HEK293 (cell line): Measurements from ENCODE around the gene TOMM70.
A peak's percentile ranks its signal among the peaks of the same experiment; 100 is the strongest.

Source experiments
- CTCF ChIA-PET: fragments of 350-600 bp; formaldehyde crosslinking; extraction: SDS; loops from one replicate; lab custom pipeline; 2021; ENCODE audit warnings: antibody characterized with exemption; lab: Yijun Ruan, JAX
- POLR2A ChIA-PET: fragments of 300-600 bp; formaldehyde crosslinking; extraction: SDS; loops from one replicate; lab custom pipeline; 2020; ENCODE audit warnings: antibody characterized with exemption, inconsistent platforms; lab: Yijun Ruan, JAX
- H3K27ac ChIP-seq: fragments of 200-500 bp; sonication (Bioruptor generic); 2 replicates; pipeline ENCODE4 v1.5.1; 2014; ENCODE audit warnings: low read depth, low read length, control low read depth, inconsistent platforms; ENCODE audit errors: extremely low read depth
- H3K36me3 ChIP-seq, 2 experiments: fragments of 200-500 bp in 1 of 2; sonication (Bioruptor generic) in 1 of 2; 1 replicate in 1 of 2; 2 replicates in 1 of 2; pipeline ENCODE4 v1.5.1; 2014 to 2017; ENCODE audit warnings: inconsistent platforms in 2 of 2, low read length in 2 of 2; ENCODE audit not compliant: control insufficient read depth in 2 of 2, insufficient read depth in 1 of 2
- H3K4me1 ChIP-seq: fragments of 200-500 bp; sonication (Bioruptor generic); 2 replicates; pipeline ENCODE4 v1.5.1; 2014; ENCODE audit warnings: mild to moderate bottlenecking, low read length, inconsistent platforms; ENCODE audit not compliant: control insufficient read depth, insufficient read depth
- H3K4me3 ChIP-seq: 2 replicates; pipeline ENCODE4 v1.5.1; 2011; ENCODE audit warnings: low read depth, mild to moderate bottlenecking, control low read depth, low read length, moderate library complexity
- H3K9me3 ChIP-seq: fragments of 200-500 bp; sonication (Bioruptor generic); 2 replicates; pipeline ENCODE4 v1.5.1; 2014; ENCODE audit warnings: low read depth, low read length, inconsistent platforms; ENCODE audit not compliant: control insufficient read depth, insufficient read depth
- GLI4 ChIP-seq: fragments of 450-650 bp; formaldehyde crosslinking; IDR thresholded peaks from 2 replicates; pipeline ENCODE4 v1.5.1; 2016; ENCODE audit warnings: missing biosample characterization, missing genetic modification characterization
- KLF8 ChIP-seq: fragments of 450-650 bp; formaldehyde crosslinking; IDR thresholded peaks from 2 replicates; pipeline ENCODE4 v1.5.1; 2016; ENCODE audit warnings: missing biosample characterization, missing genetic modification characterization
- KLF9 ChIP-seq: fragments of 450-650 bp; formaldehyde crosslinking; IDR thresholded peaks from 2 replicates; pipeline ENCODE4 v1.5.1; 2016; ENCODE audit warnings: missing biosample characterization, missing genetic modification characterization, low read depth
- MYNN ChIP-seq: fragments of 450-650 bp; formaldehyde crosslinking; IDR thresholded peaks from 2 replicates; pipeline ENCODE4 v1.5.1; 2016; ENCODE audit warnings: missing biosample characterization, missing genetic modification characterization, borderline replicate concordance
- MZF1 ChIP-seq: fragments of 450-650 bp; formaldehyde crosslinking; IDR thresholded peaks from 2 replicates; pipeline ENCODE4 v1.5.1; 2017; ENCODE audit warnings: missing biosample characterization, missing genetic modification characterization, borderline replicate concordance
- PRDM4 ChIP-seq: fragments of 450-650 bp; formaldehyde crosslinking; IDR thresholded peaks from 2 replicates; pipeline ENCODE4 v1.5.1; 2017; ENCODE audit warnings: missing biosample characterization, missing genetic modification characterization
- SCRT1 ChIP-seq: fragments of 450-650 bp; formaldehyde crosslinking; IDR thresholded peaks from 2 replicates; pipeline ENCODE4 v1.5.1; 2016; ENCODE audit warnings: missing biosample characterization, missing genetic modification characterization, borderline replicate concordance
- SCRT2 ChIP-seq: fragments of 450-650 bp; formaldehyde crosslinking; IDR thresholded peaks from 2 replicates; pipeline ENCODE4 v1.5.1; 2016; ENCODE audit warnings: missing biosample characterization, missing genetic modification characterization
- TRIM28 ChIP-seq: IDR thresholded peaks from 2 replicates; pipeline ENCODE4 v1.6.1; 2011; ENCODE audit warnings: low read length, control low read depth, borderline replicate concordance
- ZBTB20 ChIP-seq: fragments of 450-650 bp; formaldehyde crosslinking; IDR thresholded peaks from 2 replicates; pipeline ENCODE4 v1.5.1; 2016; ENCODE audit warnings: missing biosample characterization, missing genetic modification characterization
- ZNF133 ChIP-seq: fragments of 450-650 bp; formaldehyde crosslinking; IDR thresholded peaks from 2 replicates; pipeline ENCODE4 v1.5.1; 2016; ENCODE audit warnings: missing biosample characterization, missing genetic modification characterization
- ZNF2 ChIP-seq: fragments of 450-650 bp; formaldehyde crosslinking; IDR thresholded peaks from 2 replicates; pipeline ENCODE4 v1.5.1; 2016; ENCODE audit warnings: missing biosample characterization, missing genetic modification characterization
- ZNF214 ChIP-seq: fragments of 450-650 bp; formaldehyde crosslinking; IDR thresholded peaks from 2 replicates; pipeline ENCODE4 v1.5.1; 2017; ENCODE audit warnings: missing biosample characterization, mild to moderate bottlenecking, missing genetic modification characterization, borderline replicate concordance
- ZNF292 ChIP-seq: fragments of 450-650 bp; formaldehyde crosslinking; IDR thresholded peaks from 2 replicates; pipeline ENCODE4 v1.5.1; 2016; ENCODE audit warnings: low read depth, missing biosample characterization, missing genetic modification characterization, borderline replicate concordance
- ZNF366 ChIP-seq: fragments of 450-650 bp; formaldehyde crosslinking; conservative IDR thresholded peaks from 2 replicates; pipeline ENCODE4 v1.5.1; 2016; ENCODE audit warnings: missing biosample characterization, missing genetic modification characterization
- ZNF391 ChIP-seq: fragments of 450-650 bp; formaldehyde crosslinking; IDR thresholded peaks from 2 replicates; pipeline ENCODE4 v1.5.1; 2016; ENCODE audit warnings: low read depth, missing biosample characterization, missing genetic modification characterization, borderline replicate concordance
- ZNF529 ChIP-seq: fragments of 450-650 bp; formaldehyde crosslinking; IDR thresholded peaks from 2 replicates; pipeline ENCODE4 v1.5.1; 2017; ENCODE audit warnings: missing genetic modification characterization, missing biosample characterization; ENCODE audit not compliant: insufficient replicate concordance
- ZNF530 ChIP-seq: fragments of 450-650 bp; formaldehyde crosslinking; IDR thresholded peaks from 2 replicates; pipeline ENCODE4 v1.5.1; 2016; ENCODE audit warnings: low read depth, missing biosample characterization, missing genetic modification characterization
- ZNF544 ChIP-seq: fragments of 450-650 bp; formaldehyde crosslinking; IDR thresholded peaks from 2 replicates; pipeline ENCODE4 v1.5.0; 2017; ENCODE audit warnings: missing biosample characterization, missing genetic modification characterization
- ZNF549 ChIP-seq: fragments of 450-650 bp; IDR thresholded peaks from 2 replicates; pipeline ENCODE4 v1.5.1; 2018; ENCODE audit warnings: missing biosample characterization, missing genetic modification characterization, mild to moderate bottlenecking, inconsistent platforms, moderate library complexity
- ZNF623 ChIP-seq: fragments of 450-650 bp; formaldehyde crosslinking; IDR thresholded peaks from 2 replicates; pipeline ENCODE4 v1.5.1; 2016; ENCODE audit warnings: missing biosample characterization, missing genetic modification characterization
- ZNF830 ChIP-seq: fragments of 450-650 bp; IDR thresholded peaks from 2 replicates; pipeline ENCODE4 v1.5.0; 2018; ENCODE audit warnings: missing biosample characterization, missing genetic modification characterization, low read depth, mild to moderate bottlenecking, moderate library complexity
- ZNF843 ChIP-seq: fragments of 450-650 bp; formaldehyde crosslinking; IDR thresholded peaks from 2 replicates; pipeline ENCODE4 v1.5.1; 2016; ENCODE audit warnings: missing biosample characterization, missing genetic modification characterization
- ZSCAN30 ChIP-seq: fragments of 450-650 bp; IDR thresholded peaks from 2 replicates; pipeline ENCODE4 v1.5.1; 2018; ENCODE audit warnings: missing biosample characterization, mild to moderate bottlenecking, missing genetic modification characterization, moderate library complexity
- TF ChIP-seq, protein P1 (sequence below): fragments of 450-650 bp; IDR thresholded peaks from 2 replicates; pipeline ENCODE4 v1.5.1; 2018; ENCODE audit warnings: missing biosample characterization, missing genetic modification characterization
- TF ChIP-seq, protein P2 (sequence below): fragments of 450-650 bp; formaldehyde crosslinking; IDR thresholded peaks from 2 replicates; pipeline ENCODE4 v1.5.1; 2016; ENCODE audit warnings: missing biosample characterization, missing genetic modification characterization
- TF ChIP-seq, protein P3 (sequence below): fragments of 450-650 bp; formaldehyde crosslinking; IDR thresholded peaks from 2 replicates; pipeline ENCODE4 v1.5.1; 2016; ENCODE audit warnings: missing biosample characterization, missing genetic modification characterization

Gene TOMM70

GRCh38 chr3:100333970-100334487 lies 66.9 kb downstream of the TOMM70 start:
- Histone ChIP-seq H3K36me3 (peaks cover 0 to 2% of the 10 kb centered on the region in 2 experiments; a peak in 1 of 3 replicates), H3K4me1 (0 out of 2 replicates have a peak, but pooled peaks cover 3% of the 10 kb centered on the region), H3K4me3 (peak overlapping the region; percentile 56), H3K27ac (peak overlapping the region; percentile 74; the same call in 1 of the 2 replicates), H3K9me3 (no peaks in the 10 kb centered on the region)
- TF ChIP-seq ZNF530 (tag by site-specific recombination), result no peak
- no peak for TF ChIP-seq GLI4 (tag by site-specific recombination)
- no peak for TF ChIP-seq MYNN (tag by site-specific recombination)
- TF ChIP-seq, protein P1, sequence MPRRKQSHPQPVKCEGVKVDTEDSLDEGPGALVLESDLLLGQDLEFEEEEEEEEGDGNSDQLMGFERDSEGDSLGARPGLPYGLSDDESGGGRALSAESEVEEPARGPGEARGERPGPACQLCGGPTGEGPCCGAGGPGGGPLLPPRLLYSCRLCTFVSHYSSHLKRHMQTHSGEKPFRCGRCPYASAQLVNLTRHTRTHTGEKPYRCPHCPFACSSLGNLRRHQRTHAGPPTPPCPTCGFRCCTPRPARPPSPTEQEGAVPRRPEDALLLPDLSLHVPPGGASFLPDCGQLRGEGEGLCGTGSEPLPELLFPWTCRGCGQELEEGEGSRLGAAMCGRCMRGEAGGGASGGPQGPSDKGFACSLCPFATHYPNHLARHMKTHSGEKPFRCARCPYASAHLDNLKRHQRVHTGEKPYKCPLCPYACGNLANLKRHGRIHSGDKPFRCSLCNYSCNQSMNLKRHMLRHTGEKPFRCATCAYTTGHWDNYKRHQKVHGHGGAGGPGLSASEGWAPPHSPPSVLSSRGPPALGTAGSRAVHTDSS (tag by site-specific recombination), result no peak
- TF ChIP-seq ZNF2, result 0 out of 2 replicates have a peak, but pooled peaks have one; percentile 25
- TF ChIP-seq, protein P2, sequence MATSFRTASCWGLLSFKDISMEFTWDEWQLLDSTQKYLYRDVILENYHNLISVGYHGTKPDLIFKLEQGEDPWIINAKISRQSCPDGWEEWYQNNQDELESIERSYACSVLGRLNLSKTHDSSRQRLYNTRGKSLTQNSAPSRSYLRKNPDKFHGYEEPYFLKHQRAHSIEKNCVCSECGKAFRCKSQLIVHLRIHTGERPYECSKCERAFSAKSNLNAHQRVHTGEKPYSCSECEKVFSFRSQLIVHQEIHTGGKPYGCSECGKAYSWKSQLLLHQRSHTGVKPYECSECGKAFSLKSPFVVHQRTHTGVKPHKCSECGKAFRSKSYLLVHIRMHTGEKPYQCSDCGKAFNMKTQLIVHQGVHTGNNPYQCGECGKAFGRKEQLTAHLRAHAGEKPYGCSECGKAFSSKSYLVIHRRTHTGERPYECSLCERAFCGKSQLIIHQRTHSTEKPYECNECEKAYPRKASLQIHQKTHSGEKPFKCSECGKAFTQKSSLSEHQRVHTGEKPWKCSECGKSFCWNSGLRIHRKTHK (tag by site-specific recombination), result no peak
- TF ChIP-seq ZNF549 (tag by site-specific recombination), result no peak
- TF ChIP-seq SCRT2 (tag by site-specific recombination), result peak; percentile 18; the same call in 1 of the 2 replicates
- ChIA-PET POLR2A (interaction anchor here (0.6 to 1.5 kb wide), 3 partner anchors 47 to 158 kb away, joined by 3 to 6 read pairs (median 3); partner anchors contain the start of genes TBC1D23 and TMEM45A), CTCF (interaction anchor here (0.6 to 1.2 kb wide), 2 partner anchors 11 to 1468 kb away, joined by 4 to 7 read pairs; no protein-coding TSS in a partner anchor)

DNA sequence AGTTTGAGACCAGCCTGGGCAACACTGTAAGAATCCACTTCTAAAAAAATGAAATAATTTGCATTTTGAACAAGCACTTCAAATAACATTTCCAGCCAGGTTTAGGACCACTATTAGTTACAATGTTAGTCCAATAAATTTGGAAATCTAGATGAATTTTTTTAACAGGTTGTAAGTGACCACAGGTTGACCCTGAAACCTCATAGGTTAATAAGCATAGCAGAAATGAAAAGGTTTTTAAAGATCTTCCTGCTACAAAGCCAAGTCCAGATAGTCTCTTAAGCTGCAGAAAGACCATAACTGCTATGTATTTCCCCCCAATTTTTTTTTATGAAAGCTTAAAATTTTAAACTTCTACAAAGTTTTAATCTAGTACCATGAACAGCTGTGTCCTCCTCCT lies 67.8 kb downstream of the TOMM70 start:
- H3K9me3 ChIP-seq, result no peaks in the 10 kb centered on the region
- TF ChIP-seq ZNF529 (tag by site-specific recombination), result no peak
- TF ChIP-seq ZNF292, result no peak
- no peak for TF ChIP-seq TRIM28
- no peak for TF ChIP-seq ZNF843 (tag by site-specific recombination)
- no peak for TF ChIP-seq ZNF544
- TF ChIP-seq MZF1 (tag by site-specific recombination), result no peak
- no peak for TF ChIP-seq ZBTB20
- no peak for TF ChIP-seq PRDM4 (tag by site-specific recombination)
- TF ChIP-seq ZNF830, result no peak
- no peak for TF ChIP-seq KLF9 (tag by site-specific recombination)
- no peak for TF ChIP-seq ZNF391 (tag by site-specific recombination)
- no peak for TF ChIP-seq ZNF133
- TF ChIP-seq ZSCAN30 (tag by site-specific recombination), result no peak
- no peak for TF ChIP-seq ZNF623 (tag by site-specific recombination)
- TF ChIP-seq SCRT1, result no peak
- no peak for TF ChIP-seq KLF8
- TF ChIP-seq ZNF366 (tag by site-specific recombination), result no peak
- TF ChIP-seq, protein P3, sequence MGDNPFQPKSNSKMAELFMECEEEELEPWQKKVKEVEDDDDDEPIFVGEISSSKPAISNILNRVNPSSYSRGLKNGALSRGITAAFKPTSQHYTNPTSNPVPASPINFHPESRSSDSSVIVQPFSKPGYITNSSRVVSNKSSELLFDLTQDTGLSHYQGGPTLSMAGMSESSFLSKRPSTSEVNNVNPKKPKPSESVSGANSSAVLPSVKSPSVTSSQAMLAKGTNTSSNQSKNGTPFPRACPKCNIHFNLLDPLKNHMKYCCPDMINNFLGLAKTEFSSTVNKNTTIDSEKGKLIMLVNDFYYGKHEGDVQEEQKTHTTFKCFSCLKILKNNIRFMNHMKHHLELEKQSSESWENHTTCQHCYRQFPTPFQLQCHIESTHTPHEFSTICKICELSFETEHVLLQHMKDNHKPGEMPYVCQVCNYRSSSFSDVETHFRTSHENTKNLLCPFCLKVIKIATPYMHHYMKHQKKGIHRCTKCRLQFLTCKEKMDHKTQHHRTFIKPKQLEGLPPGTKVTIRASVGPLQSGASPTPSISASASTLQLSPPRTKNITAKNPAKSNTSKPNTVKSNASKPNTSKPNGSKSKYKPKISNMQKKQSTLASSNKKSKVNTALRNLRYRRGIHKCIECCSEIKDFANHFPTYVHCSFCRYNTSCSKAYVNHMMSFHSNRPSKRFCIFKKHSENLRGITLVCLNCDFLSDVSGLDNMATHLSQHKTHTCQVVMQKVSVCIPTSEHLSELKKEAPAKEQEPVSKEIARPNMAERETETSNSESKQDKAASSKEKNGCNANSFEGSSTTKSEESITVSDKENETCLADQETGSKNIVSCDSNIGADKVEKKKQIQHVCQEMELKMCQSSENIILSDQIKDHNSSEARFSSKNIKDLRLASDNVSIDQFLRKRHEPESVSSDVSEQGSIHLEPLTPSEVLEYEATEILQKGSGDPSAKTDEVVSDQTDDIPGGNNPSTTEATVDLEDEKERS (tag by site-specific recombination), result no peak
- TF ChIP-seq ZNF214 (tag by site-specific recombination), result no peak
- TF ChIP-seq, all 188 proteins: peak for 0
- ChIA-PET CTCF (interaction anchor here (0.6 kb wide), 2 partner anchors 16 to 1469 kb away, joined by 4 to 7 read pairs; no protein-coding TSS in a partner anchor), POLR2A (interaction anchor here (1.5 kb wide), 1 partner anchor 72 kb away, joined by 6 read pairs; the partner anchor contains the start of gene TBC1D23)
- Histone ChIP-seq H3K4me1 (0 out of 2 replicates have a peak, but pooled peaks cover 3% of the 10 kb centered on the region), H3K36me3 (no peaks in the 10 kb centered on the region), H3K4me3 (no peak overlapping the region), H3K27ac (no peak overlapping the region)
